ENCODE results near the gene SEC62. TPM values are rescaled to one million over a fixed set of nuclear protein-coding genes. Genes with fewer than 3 reads are reported as not detected.
A peak's percentile ranks its signal among the peaks of the same experiment; 100 is the strongest.

Gene SEC62
- total RNA-seq = 100 to 1,000 TPM in 1 of 3 donors, 10 to 100 TPM in 2; 55.1 to 101 (median 56.1) TPM

DNA sequence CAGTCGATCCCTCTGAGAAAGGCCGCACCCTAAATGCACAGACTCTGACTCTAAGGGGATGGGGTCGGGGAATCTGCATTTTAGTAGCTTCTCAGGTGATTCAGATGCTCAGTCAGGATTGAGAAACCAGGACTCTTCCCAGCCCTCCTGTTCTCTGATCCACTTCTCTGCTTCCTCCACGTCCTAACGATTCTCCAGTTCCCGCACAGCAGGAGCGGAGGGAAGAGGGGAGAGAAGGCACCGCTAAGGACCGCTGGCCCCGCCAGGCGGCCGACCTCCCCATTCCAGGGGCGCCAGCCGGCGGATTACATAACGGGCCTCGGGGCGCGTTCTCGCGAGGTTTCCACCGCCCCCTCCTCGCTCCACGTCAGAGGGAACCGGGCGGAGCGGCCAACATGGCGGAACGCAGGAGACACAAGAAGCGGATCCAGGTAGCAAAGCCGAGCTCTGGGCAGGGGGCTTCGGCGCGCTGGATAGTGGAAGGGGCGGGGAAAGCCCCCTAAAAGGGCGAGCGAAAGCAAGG is at the start of gene SEC62:
TSS of gene SEC62 (plus strand) at position 380 of the 523 bp plus-strand sequence. CDS start at position 396, 16 bp downstream.
- DNase-seq (ENCODE audit: low spot score in 2 of 2) = peak; percentile 88 to 95
- H3K27me3 ChIP-seq = no peaks in the 10 kb centered on the region
- H3K27ac ChIP-seq = peak within 1 kb of the TSS; percentile 94 to 98
- H3K36me3 ChIP-seq = no peaks in the 10 kb centered on the region
- peak; percentile 73 for TF ChIP-seq POLR2A (IDR thresholded peaks at IDR 0.05)
- peak; percentile 93 to 97 (median 96) for TF ChIP-seq POLR2AphosphoS5 (IDR thresholded peaks at IDR 0.05)
- TF ChIP-seq, protein P1, sequence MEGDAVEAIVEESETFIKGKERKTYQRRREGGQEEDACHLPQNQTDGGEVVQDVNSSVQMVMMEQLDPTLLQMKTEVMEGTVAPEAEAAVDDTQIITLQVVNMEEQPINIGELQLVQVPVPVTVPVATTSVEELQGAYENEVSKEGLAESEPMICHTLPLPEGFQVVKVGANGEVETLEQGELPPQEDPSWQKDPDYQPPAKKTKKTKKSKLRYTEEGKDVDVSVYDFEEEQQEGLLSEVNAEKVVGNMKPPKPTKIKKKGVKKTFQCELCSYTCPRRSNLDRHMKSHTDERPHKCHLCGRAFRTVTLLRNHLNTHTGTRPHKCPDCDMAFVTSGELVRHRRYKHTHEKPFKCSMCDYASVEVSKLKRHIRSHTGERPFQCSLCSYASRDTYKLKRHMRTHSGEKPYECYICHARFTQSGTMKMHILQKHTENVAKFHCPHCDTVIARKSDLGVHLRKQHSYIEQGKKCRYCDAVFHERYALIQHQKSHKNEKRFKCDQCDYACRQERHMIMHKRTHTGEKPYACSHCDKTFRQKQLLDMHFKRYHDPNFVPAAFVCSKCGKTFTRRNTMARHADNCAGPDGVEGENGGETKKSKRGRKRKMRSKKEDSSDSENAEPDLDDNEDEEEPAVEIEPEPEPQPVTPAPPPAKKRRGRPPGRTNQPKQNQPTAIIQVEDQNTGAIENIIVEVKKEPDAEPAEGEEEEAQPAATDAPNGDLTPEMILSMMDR (IDR thresholded peaks at IDR 0.05) = peak; percentile 16 to 48 (median 40)
- H3K4me1 ChIP-seq = peaks cover 0 to 5% of the 10 kb centered on the region in 2 donors
- intact Hi-C loops (cut with DNase I; ENCODE audit: low total_unique reads) = no loop called here
- H3K4me3 ChIP-seq = peak within 1 kb of the TSS; percentile 79 to 96 (median 93)
- no peaks in the 10 kb centered on the region for H3K9me3 ChIP-seq

GRCh38 chr3:169923189-169923588 is 43.4 kb upstream of the SEC62 start:
- DNase-seq (ENCODE audit: low spot score in 2 of 2) = no peak
- H3K36me3 ChIP-seq = no peaks in the 10 kb centered on the region
- no peak overlapping the region for H3K4me3 ChIP-seq
- no peaks in the 10 kb centered on the region for H3K9me3 ChIP-seq
- H3K4me1 ChIP-seq = no peaks in the 10 kb centered on the region
- H3K27ac ChIP-seq = no peak overlapping the region
- TF ChIP-seq, protein P1 (IDR thresholded peaks at IDR 0.05) = no peak
- TF ChIP-seq POLR2A (IDR thresholded peaks at IDR 0.05) (no peak), POLR2AphosphoS5 (IDR thresholded peaks at IDR 0.05) (no peak)
- intact Hi-C loops (cut with DNase I; ENCODE audit: low total_unique reads) = no loop called here
- no peaks in the 10 kb centered on the region for H3K27me3 ChIP-seq

DNA sequence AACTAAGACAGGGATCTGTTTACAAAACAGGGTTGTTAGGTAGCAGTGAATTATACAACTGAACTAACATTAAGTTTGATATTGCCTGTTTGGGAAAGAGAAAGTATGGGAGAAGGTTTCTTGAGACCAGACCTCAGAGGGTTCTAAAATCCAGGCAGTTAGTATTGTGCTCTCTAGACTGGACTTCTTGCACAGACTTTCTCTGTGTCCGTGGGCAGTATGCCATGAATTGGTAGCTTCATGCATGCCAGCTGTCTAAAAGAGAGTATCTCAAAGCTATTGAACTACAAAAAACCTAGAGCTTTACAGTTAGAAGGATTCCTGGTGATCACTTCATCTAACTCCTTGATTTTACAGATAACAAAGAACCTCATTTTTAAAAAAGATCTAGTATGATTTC is 42.8 kb upstream of the SEC62 start:
- no peak for DNase-seq (ENCODE audit: low spot score in 2 of 2)
- H3K4me1 ChIP-seq = no peaks in the 10 kb centered on the region
- no peaks in the 10 kb centered on the region for H3K9me3 ChIP-seq
- H3K27ac ChIP-seq = no peak overlapping the region
- TF ChIP-seq POLR2AphosphoS5 (IDR thresholded peaks at IDR 0.05) = no peak
- no peak for TF ChIP-seq POLR2A (IDR thresholded peaks at IDR 0.05)
- TF ChIP-seq, protein P1 (IDR thresholded peaks at IDR 0.05) = no peak
- no peaks in the 10 kb centered on the region for H3K27me3 ChIP-seq
- no peaks in the 10 kb centered on the region for H3K36me3 ChIP-seq
- intact Hi-C loops (cut with DNase I; ENCODE audit: low total_unique reads) = no loop called here
- H3K4me3 ChIP-seq = no peak overlapping the region

DNA sequence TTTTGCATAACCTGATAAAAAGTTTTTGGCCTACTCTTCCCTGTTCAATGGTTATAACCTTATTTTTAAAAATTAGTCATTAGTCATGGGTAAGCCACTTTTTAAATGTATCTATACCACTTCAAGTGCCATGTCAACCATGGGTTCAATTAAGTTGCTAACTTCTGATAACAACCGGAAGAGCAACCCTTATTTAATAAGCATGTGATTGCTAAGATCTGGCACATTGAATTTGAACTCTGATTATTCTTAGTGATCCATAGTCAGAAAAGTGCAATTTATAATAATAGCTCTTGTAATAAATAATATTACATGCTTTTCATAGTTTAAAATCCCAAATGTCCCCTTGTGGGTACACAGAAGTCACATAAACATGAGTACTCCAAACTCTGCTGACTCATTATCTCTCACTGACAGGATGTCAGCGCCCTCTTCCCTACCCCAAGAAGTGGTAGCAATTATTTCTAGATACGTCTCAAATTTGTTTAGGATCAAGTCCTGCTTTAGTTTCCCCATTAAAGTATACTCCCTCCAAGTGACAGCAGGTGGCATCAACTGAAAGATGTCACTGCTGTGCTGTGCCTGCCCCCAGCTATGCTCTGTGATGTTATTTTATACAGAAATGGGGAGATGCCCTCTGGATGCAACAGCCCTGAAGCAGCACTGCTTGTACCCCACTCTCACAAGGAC is 36.6 kb upstream of the SEC62 start:
- no peaks in the 10 kb centered on the region for H3K9me3 ChIP-seq
- H3K36me3 ChIP-seq = no peaks in the 10 kb centered on the region
- no peaks in the 10 kb centered on the region for H3K27me3 ChIP-seq
- no peak for TF ChIP-seq POLR2AphosphoS5 (IDR thresholded peaks at IDR 0.05)
- TF ChIP-seq, protein P1 (IDR thresholded peaks at IDR 0.05) = no peak
- TF ChIP-seq POLR2A (IDR thresholded peaks at IDR 0.05) = no peak
- no peaks in the 10 kb centered on the region for H3K4me1 ChIP-seq
- no peak overlapping the region for H3K4me3 ChIP-seq
- H3K27ac ChIP-seq = no peak overlapping the region
- intact Hi-C loops (cut with DNase I; ENCODE audit: low total_unique reads) = no loop called here
- no peak for DNase-seq (ENCODE audit: low spot score in 2 of 2)

DNA sequence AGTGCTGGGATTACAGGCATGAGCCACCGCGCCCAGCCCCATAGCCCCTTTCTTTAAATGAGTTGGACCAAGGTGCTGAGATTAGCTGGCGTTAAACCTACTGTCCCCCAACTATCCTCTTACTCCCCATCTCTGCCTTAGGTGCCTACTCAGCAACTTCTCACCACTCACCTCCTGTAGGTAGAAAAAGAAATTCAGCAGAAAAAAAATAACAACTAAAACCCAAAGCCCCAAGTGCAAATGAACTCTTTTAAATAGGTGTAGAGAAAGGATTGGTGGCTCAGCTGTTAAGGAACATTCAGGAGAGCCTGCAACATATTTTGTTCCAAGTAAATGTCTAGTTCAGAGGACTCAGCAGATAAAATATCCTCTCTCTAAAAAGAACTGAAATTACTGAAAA is 35.8 kb upstream of the SEC62 start:
- intact Hi-C loops (cut with DNase I; ENCODE audit: low total_unique reads) = no loop called here
- no peak overlapping the region for H3K4me3 ChIP-seq
- TF ChIP-seq POLR2AphosphoS5 (IDR thresholded peaks at IDR 0.05) (no peak), POLR2A (IDR thresholded peaks at IDR 0.05) (no peak)
- TF ChIP-seq, protein P1 (IDR thresholded peaks at IDR 0.05) = no peak
- H3K4me1 ChIP-seq = no peaks in the 10 kb centered on the region
- DNase-seq (ENCODE audit: low spot score in 2 of 2) = no peak
- H3K27ac ChIP-seq = no peak overlapping the region
- no peaks in the 10 kb centered on the region for H3K36me3 ChIP-seq
- H3K9me3 ChIP-seq = no peaks in the 10 kb centered on the region
- no peaks in the 10 kb centered on the region for H3K27me3 ChIP-seq

All from breast epithelium (tissue), 4 donors.